ENCODE data around the gene ZDHHC23.

ZDHHC23 gene, protein sequence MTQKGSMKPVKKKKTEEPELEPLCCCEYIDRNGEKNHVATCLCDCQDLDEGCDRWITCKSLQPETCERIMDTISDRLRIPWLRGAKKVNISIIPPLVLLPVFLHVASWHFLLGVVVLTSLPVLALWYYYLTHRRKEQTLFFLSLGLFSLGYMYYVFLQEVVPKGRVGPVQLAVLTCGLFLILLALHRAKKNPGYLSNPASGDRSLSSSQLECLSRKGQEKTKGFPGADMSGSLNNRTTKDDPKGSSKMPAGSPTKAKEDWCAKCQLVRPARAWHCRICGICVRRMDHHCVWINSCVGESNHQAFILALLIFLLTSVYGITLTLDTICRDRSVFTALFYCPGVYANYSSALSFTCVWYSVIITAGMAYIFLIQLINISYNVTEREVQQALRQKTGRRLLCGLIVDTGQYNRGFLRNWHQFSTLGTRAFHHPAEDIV

DNA sequence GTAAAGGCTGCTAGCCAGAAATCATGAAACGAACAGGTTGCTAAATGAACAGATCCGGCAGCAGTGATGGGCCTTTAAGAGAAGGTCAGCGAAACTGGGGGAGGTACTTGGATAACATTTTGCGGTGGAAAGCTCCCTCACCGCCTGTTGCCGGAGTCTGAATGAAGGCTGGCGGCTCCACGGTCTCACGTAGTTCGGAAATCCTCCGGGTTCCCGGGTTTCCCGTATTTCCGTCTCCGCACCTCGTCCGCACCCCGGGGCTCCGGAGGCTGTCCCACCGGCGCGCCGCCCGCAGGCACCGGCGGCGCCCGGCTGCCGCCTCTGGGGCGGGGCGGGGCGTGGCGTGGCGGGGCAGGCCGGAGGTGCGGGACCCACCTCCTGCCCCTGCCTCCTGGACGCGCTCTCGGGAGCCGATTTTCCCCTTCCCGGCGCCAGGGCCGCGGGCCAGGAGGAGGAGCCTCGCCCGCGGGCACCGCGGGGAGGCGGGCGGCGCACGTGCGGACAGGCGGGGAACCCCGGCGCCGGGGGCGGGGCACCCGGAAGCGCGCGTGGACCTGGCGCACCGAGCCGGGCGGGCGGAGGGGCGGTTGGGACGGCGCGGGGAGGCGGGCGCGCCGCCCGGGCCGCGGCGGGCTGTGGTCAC lies at the start of gene ZDHHC23:
ZDHHC23 (plus strand) TSS at position 642 of the 643 bp plus-strand sequence. CDS start 790 bp downstream, outside the sequence.
- Histone ChIP-seq H3K9me3 (no peaks in the 10 kb centered on the region), H3K36me3 (replicated peaks) (0 out of 2 replicates have a peak, but pooled peaks cover 2% of the 10 kb centered on the region), H3K4me3 (peak within 1 kb of the TSS; percentile 62), H3K4me1 (peaks cover 8% of the 10 kb centered on the region), H3K27me3 (ENCODE audit: low read depth) (no peaks in the 10 kb centered on the region)
- in situ Hi-C loops (cut with MboI; ENCODE audit: low sequenced_read_pairs), result no loop called here
- peak; percentile 63 to 85 for DNase-seq (ENCODE audit: low spot score in 2 of 2)

DNA sequence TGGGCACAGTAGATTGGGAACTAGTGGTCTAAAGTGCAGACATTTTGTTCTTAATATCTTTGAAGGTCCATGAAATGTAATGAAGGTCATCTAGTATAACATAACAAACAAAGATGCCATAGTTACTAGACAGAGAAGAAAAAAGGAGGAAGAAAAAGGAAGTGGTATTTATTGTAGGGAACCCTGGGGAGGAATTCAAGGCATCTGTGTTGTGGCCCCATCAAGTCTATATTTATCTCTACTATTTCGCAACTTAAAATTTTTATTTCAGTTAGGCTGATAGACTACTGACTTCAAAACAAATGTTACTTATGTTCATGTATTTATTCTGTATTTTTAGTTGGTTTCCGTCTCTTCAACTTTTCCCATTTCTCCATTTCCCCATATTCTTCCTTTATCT lies 48.9 kb upstream of the ZDHHC23 start:
- no peaks in the 10 kb centered on the region for H3K36me3 ChIP-seq (replicated peaks)

DNA sequence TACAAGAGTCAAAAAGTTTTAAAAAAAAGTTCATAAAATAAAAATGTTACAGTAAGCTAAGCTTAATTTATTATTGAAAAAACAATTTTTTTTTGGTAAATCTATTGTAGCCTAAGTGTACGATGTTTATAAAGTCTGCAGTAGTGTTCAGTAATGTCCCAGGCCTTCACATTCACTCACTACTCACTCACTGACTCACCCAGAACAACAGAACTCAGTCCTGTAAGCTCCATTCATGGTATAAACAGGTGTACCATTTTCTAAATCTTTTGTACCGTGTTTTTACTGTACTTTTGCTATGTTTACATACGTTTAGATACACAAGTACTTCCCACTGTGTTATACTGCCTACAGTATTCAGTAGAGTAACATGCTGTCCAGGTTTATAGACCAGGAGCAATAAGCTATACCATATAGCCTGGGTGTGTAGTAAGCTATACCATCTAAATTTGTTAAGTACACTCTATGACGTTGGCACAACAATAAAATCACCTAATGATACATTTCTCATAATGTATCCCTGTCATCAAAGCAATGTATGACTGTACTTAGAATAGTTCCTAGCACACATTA lies 41.2 kb upstream of the ZDHHC23 start:
- no peaks in the 10 kb centered on the region for H3K9me3 ChIP-seq
- in situ Hi-C loops (cut with MboI; ENCODE audit: low sequenced_read_pairs), result loop anchor here (25.0 kb wide), 1 partner anchor 169 kb away; the partner anchor contains the start of genes ATP6V1A and NAA50
- no peak for DNase-seq (ENCODE audit: low spot score in 2 of 2)

More for the DNA sequence above, 48.9 kb upstream of the ZDHHC23 start:
- H3K9me3 ChIP-seq, result no peaks in the 10 kb centered on the region
- DNase-seq (ENCODE audit: low spot score in 2 of 2), result no peak
- no peaks in the 10 kb centered on the region for H3K27me3 ChIP-seq (ENCODE audit: low read depth)
- H3K4me1 ChIP-seq, result peaks cover 14% of the 10 kb centered on the region
- H3K4me3 ChIP-seq, result no peak overlapping the region
- in situ Hi-C loops (cut with MboI; ENCODE audit: low sequenced_read_pairs), result no loop called here

DNA sequence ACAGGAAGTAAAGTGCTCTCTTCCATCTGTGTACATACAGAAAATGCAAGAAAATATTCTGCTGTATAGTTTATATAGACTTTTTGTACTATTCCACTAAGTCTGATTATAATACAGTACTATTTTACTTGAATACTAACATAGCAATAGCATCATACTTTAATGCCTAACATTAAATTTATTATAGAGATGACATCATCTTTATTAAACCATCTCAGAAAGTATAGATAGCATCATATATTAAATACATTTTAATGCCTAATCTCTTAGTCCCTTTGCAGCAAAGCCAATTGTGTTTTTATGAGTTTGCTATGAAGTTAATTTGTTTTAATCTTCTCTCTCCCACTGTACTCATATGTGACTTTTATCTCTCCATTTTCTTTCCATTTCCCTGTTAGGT lies 39.7 kb upstream of the ZDHHC23 start:
- H3K4me3 ChIP-seq, result no peak overlapping the region
- in situ Hi-C loops (cut with MboI; ENCODE audit: low sequenced_read_pairs), result loop anchor here (25.0 kb wide), 1 partner anchor 171 kb away; the partner anchor contains the start of genes ATP6V1A and NAA50
- no peaks in the 10 kb centered on the region for H3K36me3 ChIP-seq (replicated peaks)
- no peak for DNase-seq (ENCODE audit: low spot score in 2 of 2)
- H3K27me3 ChIP-seq (ENCODE audit: low read depth), result no peaks in the 10 kb centered on the region; the same call in 1 of the 2 replicates
- no peaks in the 10 kb centered on the region for H3K9me3 ChIP-seq
- H3K4me1 ChIP-seq, result no peaks in the 10 kb centered on the region

More for the DNA sequence above, 41.2 kb upstream of the ZDHHC23 start:
- Histone ChIP-seq H3K4me1 (peaks cover 9% of the 10 kb centered on the region), H3K36me3 (replicated peaks) (no peaks in the 10 kb centered on the region), H3K4me3 (no peak overlapping the region), H3K27me3 (ENCODE audit: low read depth) (no peaks in the 10 kb centered on the region; the same call in 1 of the 2 replicates)

DNA sequence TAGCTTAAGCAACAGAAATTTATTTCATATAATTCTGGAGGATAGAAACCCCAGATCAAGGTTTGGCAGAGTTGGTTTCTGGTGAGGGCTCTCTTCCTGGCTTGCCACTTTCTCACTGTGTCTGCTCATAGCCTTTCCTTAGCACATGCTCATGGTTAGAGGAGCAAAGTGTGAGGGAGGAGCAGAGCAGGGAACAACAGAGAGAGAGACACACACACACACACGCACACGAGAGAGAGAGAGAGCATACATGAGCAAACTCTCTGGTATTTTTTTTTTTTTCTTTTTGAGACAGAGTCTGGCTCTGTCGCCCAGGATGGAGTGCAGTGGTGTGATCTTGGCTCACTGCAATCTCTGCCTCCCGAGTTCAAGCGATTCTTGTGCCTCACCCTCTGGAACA lies 36.8 kb upstream of the ZDHHC23 start:
- Histone ChIP-seq H3K4me3 (no peak overlapping the region), H3K27me3 (ENCODE audit: low read depth) (no peaks in the 10 kb centered on the region; the same call in 1 of the 2 replicates), H3K4me1 (no peaks in the 10 kb centered on the region), H3K36me3 (replicated peaks) (no peaks in the 10 kb centered on the region), H3K9me3 (no peaks in the 10 kb centered on the region)
- in situ Hi-C loops (cut with MboI; ENCODE audit: low sequenced_read_pairs), result loop anchor here (5.0 to 25.0 kb wide), 2 partner anchors 69 to 174 kb away; partner anchors contain the start of genes ATP6V1A and NAA50
- DNase-seq (ENCODE audit: low spot score in 2 of 2), result no peak

DNA sequence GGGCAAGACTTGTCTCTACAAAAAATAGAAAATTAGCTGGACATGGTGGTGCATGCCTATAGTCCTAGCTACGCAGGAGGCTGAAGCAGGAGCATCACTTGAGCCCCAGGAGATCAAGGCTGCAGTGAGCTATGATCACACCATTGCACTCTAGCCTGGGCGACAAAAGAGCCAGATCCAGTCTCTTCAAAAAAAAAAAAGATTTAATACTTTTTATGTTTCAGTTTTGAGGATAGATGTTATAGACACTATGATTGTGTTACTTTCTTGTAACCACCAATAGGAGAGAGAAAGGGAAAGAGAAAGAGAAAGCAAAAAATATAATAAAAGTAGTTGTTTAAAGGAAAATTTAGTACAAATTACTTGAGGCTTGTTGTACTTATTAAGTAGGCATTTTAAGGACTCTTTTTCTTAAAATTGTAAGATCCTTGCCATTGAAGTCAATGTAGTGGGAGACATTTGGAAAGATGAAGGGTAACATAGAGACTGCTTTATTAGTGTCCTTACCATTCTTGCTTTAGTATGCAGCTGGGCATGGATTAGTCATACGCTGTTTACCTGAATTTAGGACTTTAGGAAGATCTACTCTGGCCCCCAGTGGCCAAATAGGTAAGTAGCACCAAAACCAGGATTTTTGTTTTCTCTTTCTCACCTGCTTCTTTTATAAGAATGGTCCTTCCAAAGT lies 35.1 kb upstream of the ZDHHC23 start:
- DNase-seq (ENCODE audit: low spot score in 2 of 2), result peak; percentile 50 to 72
- Histone ChIP-seq H3K4me3 (no peak overlapping the region), H3K36me3 (replicated peaks) (no peaks in the 10 kb centered on the region), H3K4me1 (no peaks in the 10 kb centered on the region), H3K9me3 (no peaks in the 10 kb centered on the region), H3K27me3 (ENCODE audit: low read depth) (no peaks in the 10 kb centered on the region)
- in situ Hi-C loops (cut with MboI; ENCODE audit: low sequenced_read_pairs), result loop anchor here (5.0 to 25.0 kb wide), 2 partner anchors 70 to 175 kb away; partner anchors contain the start of genes ATP6V1A and NAA50

DNA sequence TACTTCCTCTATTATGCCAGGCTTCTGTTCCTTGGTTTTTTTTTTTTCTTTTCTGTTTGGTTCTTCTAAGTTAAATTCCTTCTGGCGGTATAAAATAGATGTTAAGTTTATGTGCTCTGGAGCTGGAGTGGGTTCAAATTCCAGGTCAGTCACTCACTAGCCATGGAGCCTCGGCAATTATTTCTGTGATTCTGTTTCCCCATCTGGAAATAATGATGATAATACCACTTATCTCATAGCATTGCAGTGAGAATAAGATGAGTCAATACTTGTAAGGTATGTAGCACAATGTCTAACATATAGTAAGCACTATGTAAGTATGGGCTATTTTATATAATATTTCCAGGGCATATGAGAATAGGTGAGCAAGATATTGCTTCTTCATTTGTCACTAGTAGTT lies 33.2 kb upstream of the ZDHHC23 start:
- in situ Hi-C loops (cut with MboI; ENCODE audit: low sequenced_read_pairs), result loop anchor here (5.0 to 25.0 kb wide), 2 partner anchors 72 to 177 kb away; partner anchors contain the start of genes ATP6V1A and NAA50
- no peak for DNase-seq (ENCODE audit: low spot score in 2 of 2)
- no peak overlapping the region for H3K4me3 ChIP-seq
- H3K27me3 ChIP-seq (ENCODE audit: low read depth), result no peaks in the 10 kb centered on the region; the same call in 1 of the 2 replicates
- H3K4me1 ChIP-seq, result no peaks in the 10 kb centered on the region
- H3K36me3 ChIP-seq (replicated peaks), result no peaks in the 10 kb centered on the region
- H3K9me3 ChIP-seq, result no peaks in the 10 kb centered on the region

DNA sequence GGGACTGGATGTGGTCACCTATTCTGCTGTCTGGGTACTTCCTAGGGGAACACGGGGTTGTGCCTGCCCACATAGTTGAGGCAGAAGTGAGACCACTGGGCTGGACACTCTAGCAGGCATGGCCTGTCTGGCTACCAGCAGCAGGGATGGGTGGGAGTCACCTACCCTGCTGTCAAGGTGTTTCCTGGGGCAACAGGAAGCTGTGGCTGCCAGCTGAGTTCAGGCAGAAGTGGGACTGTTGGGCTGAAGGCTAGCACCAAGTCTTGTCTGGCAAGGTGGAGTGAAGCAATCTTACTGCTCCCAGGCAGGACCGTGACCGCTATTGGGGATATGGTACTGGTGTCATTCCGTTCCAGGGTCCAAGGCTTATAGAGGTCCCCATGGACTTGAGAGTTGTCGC lies 20.3 kb upstream of the ZDHHC23 start:
- Histone ChIP-seq H3K4me1 (peaks cover 9% of the 10 kb centered on the region), H3K27me3 (ENCODE audit: low read depth) (no peaks in the 10 kb centered on the region), H3K9me3 (no peaks in the 10 kb centered on the region; the same call in 1 of the 2 replicates), H3K36me3 (replicated peaks) (no peaks in the 10 kb centered on the region), H3K4me3 (no peak overlapping the region)
- DNase-seq (ENCODE audit: low spot score in 2 of 2), result no peak
- in situ Hi-C loops (cut with MboI; ENCODE audit: low sequenced_read_pairs), result no loop called here

DNA sequence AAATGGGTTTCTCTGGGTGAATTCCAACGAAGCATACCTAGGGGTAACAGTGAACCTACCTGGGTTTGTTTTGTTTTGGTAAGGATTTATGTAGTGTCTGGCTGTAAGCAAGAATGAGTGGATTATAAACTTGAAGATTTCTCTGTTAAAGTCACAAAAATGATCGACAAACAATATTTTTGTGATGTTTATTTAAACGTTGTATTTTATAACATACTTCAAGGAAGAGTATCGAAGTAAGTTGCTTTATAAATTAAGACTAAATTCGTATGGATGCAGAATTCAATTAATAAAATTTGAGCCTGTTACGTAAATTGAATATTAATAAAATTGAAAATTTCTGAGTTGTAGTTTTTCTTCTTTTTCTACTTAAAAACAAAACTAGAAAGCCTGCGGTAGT lies 982 bp upstream of the ZDHHC23 start:
- Histone ChIP-seq H3K27me3 (ENCODE audit: low read depth) (no peaks in the 10 kb centered on the region), H3K4me3 (peak overlapping the region; percentile 40)
- in situ Hi-C loops (cut with MboI; ENCODE audit: low sequenced_read_pairs), result no loop called here

DNA sequence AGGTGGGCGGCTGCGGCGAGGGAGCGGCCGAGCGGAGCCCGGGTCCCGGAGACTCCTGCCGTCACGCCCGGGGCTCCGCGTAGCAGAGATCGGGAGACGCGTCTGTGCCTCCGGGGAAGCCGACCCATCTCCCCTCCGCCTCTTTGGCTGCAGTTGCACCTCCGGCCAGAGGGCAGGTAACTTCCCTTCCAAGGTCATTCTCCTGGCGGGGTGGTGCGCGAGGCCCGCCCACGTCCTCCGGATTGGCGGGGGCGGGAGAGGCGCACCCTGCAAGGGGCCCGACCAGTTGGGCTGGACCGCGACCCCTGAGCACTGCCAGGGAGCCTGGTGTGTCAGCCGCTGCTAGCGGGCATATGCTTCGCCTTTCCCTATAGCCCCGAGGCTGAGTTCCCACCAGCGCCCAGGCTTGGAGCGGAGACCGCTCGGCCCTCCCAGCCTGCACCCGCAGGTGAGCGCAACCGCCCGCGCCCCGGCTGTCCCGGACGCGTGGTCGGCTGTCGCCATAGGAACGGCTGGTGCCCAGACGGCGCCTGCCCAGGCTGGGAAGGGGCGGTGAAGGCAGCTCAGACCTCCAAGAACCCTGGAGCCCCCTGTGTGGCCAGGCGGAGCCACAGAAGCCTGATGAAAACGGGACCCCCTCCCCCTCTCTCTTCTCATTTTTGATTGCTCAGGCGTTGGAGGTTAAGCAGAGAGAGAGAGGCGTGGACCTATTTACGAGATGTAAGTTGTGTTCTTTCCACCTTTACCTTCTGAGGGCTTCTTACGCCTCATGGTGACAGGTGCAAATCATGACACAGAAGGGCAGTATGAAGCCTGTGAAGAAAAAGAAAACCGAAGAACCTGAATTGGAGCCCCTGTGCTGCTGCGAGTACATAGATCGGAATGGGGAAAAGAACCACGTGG lies 453 bp downstream of the ZDHHC23 start:
- Histone ChIP-seq H3K4me3 (peak overlapping the region; percentile 62), H3K4me1 (peaks cover 6% of the 10 kb centered on the region), H3K9me3 (no peaks in the 10 kb centered on the region), H3K36me3 (replicated peaks) (0 out of 2 replicates have a peak, but pooled peaks cover 2% of the 10 kb centered on the region), H3K27me3 (ENCODE audit: low read depth) (no peaks in the 10 kb centered on the region)
- DNase-seq (ENCODE audit: low spot score in 2 of 2), result peak; percentile 18 to 62
- in situ Hi-C loops (cut with MboI; ENCODE audit: low sequenced_read_pairs), result no loop called here

More for the DNA sequence above, 982 bp upstream of the ZDHHC23 start:
- H3K36me3 ChIP-seq (replicated peaks), result no peaks in the 10 kb centered on the region
- peaks cover 8% of the 10 kb centered on the region for H3K4me1 ChIP-seq
- no peak for DNase-seq (ENCODE audit: low spot score in 2 of 2)
- no peaks in the 10 kb centered on the region for H3K9me3 ChIP-seq

DNA sequence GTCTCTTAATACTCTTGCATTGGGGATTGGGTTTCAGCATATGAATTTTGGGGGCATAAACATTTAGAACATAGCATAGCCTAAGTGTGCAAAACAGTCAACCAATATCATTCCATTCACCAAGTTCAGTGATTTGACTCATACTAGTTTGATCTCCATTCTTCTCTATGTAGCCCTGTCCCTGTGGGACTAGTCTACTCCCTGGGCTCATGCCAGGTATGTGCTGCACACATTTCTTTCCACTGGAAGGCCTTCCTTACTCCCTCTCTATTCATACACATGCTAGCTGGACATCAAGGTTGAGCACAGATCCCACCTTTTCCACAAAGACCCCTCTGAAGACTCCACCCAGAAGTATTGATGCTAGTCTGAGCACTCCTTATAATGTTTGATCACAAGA lies 5.1 kb downstream of the ZDHHC23 start:
- peaks cover 5% of the 10 kb centered on the region for H3K4me1 ChIP-seq
- H3K36me3 ChIP-seq (replicated peaks), result peaks cover 11% of the 10 kb centered on the region; the same call in 1 of the 2 replicates
- DNase-seq (ENCODE audit: low spot score in 2 of 2), result no peak
- H3K4me3 ChIP-seq, result no peak overlapping the region
- in situ Hi-C loops (cut with MboI; ENCODE audit: low sequenced_read_pairs), result no loop called here
- H3K27me3 ChIP-seq (ENCODE audit: low read depth), result no peaks in the 10 kb centered on the region
- no peaks in the 10 kb centered on the region for H3K9me3 ChIP-seq

DNA sequence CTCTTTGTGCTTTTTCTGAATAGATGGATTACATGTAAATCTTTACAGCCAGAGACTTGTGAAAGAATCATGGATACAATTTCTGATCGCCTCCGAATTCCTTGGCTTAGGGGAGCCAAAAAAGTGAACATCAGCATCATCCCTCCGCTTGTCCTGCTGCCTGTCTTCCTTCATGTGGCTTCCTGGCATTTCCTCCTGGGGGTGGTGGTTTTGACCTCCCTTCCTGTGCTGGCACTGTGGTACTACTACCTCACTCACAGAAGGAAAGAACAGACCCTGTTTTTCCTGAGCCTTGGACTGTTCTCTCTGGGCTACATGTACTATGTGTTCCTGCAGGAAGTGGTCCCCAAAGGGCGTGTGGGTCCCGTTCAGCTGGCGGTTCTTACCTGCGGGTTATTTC lies 5.9 kb downstream of the ZDHHC23 start:
- DNase-seq (ENCODE audit: low spot score in 2 of 2), result no peak
- Histone ChIP-seq H3K4me3 (no peak overlapping the region), H3K4me1 (peaks cover 4% of the 10 kb centered on the region), H3K36me3 (replicated peaks) (peaks cover 15% of the 10 kb centered on the region), H3K9me3 (no peaks in the 10 kb centered on the region), H3K27me3 (ENCODE audit: low read depth) (no peaks in the 10 kb centered on the region)
- in situ Hi-C loops (cut with MboI; ENCODE audit: low sequenced_read_pairs), result no loop called here
